CD4-positive, alpha-beta T cell treated with Interferon gamma for 1 hour (primary cell): ENCODE measurements around the gene LRRC28.

Experiments used
- DNase-seq: peaks from one replicate; pipeline ENCODE4 v3.0.0-alpha.2; 2020

Gene LRRC28

DNA sequence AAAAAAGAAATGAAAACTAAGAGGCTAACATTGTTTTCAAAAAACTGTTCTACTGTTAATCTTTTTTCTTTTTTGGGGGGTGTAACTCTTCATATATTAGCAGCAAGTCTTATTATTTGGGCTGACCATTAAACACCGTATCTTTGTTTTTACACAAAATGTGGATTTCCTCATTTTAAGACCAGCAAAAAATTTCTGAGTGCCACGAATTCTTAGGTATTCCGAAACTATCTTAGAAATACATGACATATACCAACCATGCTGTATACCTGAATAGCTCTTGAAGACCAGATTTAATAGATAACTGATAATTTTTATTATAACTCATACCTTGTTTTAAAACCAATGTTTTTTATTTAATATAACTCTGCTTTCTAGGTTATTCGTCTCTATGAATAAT lies 1.3 kb upstream of the LRRC28 start:
- DNase-seq: no peak

DNA sequence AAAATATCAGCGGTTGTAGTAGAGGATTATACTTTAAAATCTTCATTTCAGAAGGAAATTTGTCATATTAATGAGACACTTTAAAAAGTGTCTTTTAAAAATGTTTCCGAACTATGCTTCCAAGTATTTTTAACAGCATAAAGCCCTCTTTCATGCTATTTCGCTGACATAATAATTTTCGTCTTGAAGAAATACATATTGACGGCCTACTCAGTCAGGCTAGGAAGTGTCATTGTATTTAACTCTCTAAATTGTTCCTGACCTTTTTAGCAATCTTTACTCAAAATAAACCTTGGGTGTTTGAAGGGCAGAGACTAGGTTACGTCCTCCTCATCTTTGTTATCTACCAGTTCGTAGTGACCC lies 806 bp upstream of the LRRC28 start:
- DNase-seq: no peak

DNA sequence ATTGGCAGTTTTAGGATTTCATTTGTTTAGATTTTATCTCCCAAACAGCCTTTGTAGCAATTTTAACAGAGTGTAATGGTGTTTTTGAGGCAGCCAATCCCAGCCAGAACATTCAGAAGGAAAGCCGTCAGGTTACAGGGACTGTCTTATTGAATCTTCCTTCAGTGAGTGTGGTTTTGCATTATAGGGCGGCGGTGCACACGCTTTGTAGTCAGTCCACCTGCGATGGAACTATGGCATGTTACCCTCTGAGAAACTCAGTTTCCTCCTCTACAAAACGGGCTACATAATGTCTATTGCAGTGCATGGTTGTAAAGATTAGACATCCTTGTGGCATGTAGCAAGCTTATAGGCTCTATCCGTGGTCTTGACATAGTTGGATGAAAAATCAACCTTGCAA lies 1.0 kb downstream of the LRRC28 start:
- no peak for DNase-seq

DNA sequence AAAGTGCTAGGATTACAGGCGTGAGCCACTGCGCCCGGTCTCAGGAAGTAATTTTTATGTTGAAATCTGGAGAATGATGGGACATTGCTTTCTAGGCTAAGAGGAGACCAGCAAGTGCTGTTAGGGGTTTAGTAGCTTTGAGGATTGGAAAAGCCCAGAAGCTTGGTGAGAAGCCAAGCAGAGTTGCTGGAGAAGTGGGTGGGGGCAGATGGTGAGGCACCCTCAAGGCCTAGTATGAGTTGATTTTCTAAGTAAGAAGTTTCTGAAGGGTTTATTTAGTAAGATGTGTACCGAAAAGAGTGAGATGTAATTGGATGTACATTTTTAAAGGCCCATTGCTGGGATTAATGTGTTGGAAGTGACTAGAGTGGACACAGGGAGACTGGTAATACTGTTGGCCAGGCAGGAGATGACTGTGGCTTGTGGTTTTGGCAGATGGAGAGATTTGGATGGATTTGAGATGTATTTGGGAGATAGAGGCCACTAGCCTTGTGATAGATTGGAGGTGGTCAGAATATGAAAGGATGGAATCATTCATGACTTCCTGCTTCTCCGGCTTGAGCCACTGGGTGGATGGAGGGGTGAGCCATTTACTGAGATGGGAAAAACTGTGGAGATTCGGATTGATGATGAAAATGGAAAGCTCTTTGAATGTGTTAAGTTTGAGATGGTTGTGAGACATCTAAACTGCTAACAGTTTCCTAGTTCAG lies 2.3 kb downstream of the LRRC28 start:
- no peak for DNase-seq

DNA sequence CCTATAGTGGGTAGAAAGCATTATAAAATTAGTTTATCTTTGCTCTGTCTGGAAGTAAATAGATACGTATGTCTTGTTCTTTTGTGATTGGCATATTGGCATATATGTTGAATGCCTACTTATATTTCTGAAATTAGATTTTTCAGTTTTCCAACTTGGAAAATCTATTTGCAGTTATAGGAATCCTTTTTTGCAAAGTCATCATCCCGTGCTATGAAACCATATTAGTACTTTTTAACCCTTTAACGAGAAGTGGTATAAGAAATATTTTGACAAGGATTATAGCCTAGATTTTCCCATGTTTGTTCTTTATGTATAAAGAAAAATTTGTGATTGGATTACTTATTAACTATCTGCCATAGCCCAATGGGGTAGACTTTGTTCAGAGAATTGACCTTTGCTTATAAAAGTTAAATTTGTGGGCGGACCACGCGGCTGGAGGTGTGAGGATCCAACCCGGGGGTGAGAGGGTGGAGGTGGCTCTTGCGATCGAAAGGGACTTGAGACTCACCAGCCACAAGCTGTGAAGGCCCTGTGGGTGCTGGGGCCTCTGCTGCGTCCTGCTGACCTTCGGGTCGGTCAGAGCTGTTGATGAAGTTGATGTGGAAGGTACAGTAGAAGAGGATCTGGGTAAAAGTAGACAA lies 5.9 kb downstream of the LRRC28 start:
- DNase-seq: no peak

DNA sequence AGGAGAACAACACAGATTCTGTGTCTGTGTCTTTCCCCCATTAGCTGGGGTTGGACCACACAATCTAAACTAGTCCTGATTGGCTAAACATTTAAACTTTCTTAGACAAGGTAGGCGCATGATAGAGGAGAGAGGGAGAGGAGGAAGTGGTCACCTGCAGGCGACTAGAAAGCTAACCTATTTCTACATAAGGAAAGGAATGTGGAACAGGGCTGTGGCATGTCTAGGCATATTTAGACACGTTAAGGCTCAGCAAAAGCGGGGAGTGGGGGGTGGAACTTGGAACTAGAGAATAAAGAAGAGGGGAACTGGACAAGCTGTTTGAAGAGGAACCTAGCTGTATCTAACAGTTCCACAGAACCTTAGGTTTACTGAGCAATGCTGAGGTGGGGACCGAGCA lies 12.8 kb downstream of the LRRC28 start:
- no peak for DNase-seq

DNA sequence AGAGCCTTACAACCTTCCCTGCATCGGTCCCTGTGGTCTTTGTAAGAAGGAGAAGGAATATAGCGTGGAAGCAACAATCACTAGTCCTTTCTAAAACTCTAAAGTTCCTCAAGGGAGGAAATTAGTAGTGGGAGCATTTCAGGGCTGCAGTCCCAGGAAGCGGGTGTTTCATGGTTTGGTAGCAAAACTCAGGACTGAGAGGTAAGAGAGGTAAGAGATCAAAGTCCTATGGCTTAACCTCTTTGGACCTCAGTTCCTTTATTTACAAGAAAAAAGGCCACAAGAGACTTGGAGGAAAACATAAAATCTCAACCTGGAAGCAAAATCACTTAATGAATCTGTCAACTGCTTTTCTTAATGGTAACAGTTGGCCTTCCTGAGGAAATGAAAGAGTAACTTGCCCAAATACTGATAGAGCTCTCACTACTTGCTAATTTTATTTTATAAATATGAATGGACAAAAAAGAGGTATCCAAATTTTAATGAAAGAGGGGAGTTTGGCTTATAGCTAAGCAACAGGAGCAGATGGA lies 14.3 kb downstream of the LRRC28 start:
- no peak for DNase-seq

DNA sequence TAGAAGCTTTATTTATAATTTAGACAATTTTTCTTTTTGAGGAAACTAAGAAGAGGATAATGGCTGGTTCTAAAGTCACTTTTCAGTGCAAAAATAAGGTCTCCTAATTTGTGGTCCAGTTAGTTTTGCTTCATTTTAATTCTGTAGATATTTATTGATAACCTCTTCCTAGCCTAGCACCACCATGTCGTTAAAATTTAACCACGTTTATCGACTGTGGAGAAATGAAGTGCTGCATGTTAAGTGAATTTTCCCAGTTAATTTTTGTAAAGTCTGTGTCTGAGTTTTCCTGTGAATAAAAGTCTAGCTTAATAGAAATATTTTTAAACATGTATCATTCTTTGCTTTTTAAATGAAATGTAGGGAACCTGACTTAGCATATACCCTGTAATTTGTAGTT lies 16.7 kb downstream of the LRRC28 start:
- DNase-seq: no peak

DNA sequence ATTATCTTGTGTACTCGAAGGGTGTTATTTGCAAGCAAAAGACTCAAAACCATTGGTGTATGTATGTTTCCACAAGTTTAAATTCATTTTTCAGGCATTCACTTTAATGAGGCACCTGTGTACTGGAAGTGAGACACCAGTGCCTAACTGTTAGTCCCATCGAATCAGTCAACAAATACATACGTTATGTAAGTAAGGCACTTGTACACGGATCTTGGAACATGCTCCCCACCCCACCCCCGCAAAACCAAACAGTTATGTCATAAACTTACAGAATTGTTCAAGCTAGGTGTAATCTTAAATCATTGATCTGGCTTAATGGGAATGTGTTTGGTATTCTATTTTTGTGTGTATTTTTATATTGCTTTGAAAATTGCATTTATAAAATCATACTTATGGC lies 17.1 kb downstream of the LRRC28 start:
- no peak for DNase-seq

DNA sequence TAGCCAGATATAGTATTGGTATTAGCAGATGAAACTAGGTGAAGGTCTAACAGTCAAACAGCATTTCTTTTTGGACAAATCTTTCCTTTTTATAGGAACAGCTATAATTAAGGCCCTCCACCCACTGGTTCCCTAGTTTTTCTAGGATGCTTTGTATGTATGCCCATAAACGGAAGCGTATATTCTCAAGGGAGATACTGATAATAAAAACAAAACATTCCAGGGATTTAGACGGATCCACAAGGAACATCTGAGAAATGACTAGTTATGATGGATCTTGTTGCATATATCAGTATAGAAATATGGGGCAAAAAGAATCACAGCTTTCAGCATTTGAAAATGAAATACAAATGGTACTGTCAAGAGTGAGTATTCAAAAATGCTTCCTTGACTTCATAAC lies 22.5 kb downstream of the LRRC28 start:
- DNase-seq: no peak

DNA sequence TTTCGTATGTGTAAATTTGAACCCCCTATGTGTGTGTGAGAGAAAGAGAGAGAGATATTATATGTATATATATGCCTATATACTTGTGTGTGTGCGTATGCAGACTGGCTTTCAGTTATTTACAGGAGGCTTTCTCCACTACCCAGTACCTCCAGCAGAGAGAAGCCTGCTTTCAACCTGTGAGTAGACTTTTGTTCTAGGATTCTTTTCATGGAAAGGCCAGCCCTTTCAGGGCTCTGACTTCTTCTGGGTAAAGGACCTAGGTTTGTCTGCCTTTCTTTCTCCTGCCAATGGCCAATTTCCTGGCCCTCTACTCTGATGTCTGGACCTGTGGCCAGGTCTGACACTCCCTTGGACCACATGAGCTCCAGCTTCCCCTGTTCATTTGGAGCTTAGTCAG lies 23.8 kb downstream of the LRRC28 start:
- no peak for DNase-seq

DNA sequence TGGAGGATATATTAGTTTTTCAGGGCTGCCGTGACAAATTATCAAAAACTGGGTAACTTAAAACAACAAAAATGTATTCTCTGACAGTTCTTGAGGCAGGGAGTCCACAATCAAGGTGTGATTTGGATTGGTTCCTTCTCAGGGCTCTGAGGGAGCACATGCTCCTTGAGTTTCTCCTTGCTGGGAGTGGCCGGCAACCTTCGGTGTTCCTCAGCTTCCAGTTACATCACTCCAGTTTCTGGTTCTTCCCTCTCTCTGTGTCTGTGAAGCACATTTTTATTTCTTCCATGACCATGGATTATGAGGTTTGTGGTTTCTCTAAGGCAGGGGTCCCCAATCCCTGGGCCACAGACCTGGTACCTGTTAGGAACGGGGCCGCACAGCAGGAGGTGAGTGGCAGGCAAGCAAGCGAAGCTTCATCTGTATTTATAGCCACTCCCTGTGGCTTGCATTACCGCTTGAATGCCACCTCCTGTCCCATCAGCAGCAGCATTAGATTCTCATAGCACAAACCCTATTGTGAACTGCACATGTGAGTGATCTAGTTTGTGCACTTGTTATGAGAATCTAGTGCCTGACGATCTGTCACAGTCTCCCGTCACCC lies 24.3 kb downstream of the LRRC28 start:
- no peak for DNase-seq

DNA sequence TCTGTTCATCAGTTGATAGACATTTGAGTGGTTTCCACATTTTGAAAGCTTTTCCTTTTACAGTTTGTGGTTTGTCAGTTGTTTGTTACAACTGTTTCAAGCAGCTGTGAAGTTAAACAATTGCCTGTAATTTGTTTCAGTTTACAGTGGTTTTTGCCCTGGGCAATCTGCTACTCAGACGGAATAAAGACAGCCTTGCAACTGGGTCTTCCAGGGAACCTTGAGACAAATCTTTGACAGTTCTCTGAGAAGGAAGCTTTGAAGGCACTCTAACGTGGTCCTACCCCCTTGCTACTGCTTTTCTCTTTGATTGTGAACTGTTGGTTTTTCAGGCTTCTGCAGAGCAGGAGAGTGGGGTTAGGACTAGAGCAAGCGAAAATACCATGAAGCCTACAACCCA lies 28.0 kb downstream of the LRRC28 start:
- DNase-seq: no peak

DNA sequence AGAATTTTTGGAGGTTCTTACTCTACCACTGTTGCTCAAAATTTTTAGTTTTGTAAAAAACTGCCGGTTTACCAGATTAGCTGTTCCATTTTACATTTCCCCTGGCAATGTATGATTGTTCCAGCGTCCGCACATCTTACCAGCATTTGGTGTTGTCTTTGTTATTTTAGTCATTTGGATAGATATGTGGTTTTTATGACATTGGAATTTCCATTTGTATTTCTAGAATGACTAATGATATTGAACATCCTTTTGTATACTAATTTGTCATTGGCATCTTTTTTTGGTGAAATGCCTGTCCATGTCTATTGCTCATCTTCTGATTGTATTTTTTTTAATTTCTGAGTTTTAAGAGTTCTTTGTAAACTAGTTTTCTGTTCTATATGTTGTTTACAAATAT lies 28.5 kb downstream of the LRRC28 start:
- no peak for DNase-seq

DNA sequence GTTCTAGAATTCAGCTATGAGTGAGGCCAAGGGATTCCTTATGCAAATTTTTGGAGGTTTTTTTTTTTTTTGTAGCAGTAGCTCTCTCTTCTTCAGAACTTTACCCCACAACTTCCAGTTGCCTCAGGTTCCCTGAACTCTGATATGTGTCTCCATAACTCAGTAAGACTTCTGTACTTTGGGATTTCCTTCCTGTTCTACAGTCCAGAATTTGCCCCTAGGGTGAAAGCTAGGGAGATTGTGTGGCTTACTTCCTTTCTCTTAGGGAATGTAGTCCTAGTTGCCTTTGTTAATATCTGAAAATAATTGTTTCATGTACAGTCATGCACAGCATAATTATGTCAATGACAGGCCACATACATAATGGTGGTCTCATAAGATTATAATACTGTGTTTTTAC lies 30.8 kb downstream of the LRRC28 start:
- no peak for DNase-seq

DNA sequence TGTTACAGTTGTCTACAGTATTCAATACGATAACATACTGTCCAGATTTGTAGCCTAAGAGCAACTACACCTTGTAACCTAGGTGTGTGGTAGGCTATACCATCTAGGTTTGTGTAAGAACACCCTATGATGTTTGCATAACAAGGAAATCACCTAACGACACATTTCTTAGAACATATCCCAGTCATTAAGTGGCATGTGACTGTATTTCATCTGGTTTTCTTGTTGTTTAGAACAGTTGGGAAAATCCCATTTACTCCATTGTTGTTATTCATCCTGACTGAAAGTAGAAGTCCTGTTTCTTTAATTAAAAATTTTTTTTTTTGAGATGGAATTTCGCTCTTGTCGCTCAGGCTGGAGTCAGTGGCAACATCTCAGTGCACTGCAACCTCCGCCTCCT lies 31.3 kb downstream of the LRRC28 start:
- no peak for DNase-seq

DNA sequence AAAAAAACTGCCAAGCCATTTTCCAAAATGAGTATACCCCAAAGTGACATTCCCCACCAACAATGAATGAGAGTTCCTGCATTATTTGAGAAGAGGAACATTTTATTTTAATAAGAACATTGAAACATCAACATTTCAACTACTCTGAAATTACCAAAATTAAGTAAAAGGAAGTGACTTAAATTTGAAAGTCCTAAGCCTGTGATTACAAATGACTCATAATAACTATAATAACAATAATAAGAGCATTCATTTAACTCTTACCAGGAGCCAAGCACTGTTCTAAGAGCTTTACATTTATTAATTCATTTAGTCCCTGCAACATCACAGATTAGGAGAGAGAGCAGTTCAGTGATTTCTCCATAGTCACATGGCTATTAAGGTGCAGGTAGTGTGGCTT lies 32.4 kb downstream of the LRRC28 start:
- no peak for DNase-seq

DNA sequence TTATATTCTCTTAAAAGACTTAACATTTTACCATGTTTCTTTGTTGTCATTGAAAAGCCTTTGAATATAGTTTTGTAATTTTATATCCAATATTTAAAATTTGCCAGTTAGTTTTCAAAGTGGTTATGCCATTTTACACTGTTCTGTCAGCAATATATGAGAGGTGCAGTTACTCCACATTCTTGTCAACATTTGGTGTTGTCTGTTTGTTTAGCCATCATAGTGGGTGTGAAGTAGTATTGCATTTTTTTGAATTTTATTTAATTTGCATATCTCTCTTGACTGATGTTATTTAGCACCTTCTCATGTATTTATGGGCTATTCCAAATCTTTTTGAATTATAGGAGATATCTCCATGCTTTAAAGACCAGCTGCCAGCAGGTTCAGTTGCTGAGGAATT lies 40.4 kb downstream of the LRRC28 start:
- no peak for DNase-seq

DNA sequence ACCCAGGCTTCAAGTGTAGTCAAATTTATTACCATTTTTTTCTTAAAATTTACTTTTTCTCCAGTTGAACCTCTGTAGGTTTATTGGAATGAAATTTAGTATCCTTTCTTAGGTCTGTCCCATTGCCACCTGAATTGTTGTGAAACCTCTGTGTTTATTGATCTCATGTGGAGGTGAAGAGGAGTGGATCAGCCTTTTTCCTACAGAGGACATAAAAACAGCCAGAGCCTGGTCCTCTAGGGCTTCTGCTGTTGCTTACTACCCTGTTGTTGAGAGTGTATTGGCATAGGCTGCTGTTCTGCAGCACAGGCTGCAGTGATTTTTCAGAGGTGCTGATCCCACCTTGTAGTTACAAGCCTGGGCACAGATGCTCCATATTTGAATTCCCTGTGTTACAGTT lies 44.6 kb downstream of the LRRC28 start:
- DNase-seq: no peak

DNA sequence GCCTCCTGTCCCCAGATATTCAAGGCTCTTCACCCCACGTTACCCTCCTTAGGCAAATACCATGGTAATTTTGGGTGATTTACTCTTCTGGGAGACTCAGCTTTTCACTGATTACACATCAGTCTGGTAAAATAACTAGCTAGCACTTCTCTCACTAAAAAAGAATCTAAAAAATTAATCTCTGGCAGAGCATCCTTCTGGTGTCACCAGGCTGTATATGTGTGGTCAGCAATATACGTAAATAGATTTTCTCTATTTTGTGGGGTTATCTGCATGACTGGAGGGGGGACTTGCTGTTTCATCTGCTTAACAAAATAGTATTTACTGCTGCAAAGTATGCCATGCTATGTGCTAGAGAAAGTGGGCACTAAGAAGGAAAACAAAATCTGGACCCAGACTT lies 45.1 kb downstream of the LRRC28 start:
- no peak for DNase-seq

DNA sequence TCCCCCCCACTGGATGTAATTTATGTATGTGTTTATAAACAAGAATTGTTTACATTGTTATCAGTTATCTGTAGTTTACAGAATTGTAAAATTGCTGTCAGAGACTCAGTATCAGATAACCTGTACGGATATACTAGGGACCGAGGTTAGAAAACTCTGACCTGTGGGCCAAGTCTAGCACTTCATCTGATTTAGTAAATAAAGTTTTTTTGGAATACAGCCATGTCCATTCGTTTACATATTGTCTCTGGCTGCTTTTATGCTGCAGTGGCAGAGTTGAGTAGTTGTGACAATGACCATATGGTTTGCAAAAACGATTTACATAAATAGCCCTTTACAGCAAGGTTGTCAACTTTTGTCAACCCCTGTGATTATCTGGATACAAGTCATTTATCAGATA lies 52.6 kb downstream of the LRRC28 start:
- DNase-seq: no peak

DNA sequence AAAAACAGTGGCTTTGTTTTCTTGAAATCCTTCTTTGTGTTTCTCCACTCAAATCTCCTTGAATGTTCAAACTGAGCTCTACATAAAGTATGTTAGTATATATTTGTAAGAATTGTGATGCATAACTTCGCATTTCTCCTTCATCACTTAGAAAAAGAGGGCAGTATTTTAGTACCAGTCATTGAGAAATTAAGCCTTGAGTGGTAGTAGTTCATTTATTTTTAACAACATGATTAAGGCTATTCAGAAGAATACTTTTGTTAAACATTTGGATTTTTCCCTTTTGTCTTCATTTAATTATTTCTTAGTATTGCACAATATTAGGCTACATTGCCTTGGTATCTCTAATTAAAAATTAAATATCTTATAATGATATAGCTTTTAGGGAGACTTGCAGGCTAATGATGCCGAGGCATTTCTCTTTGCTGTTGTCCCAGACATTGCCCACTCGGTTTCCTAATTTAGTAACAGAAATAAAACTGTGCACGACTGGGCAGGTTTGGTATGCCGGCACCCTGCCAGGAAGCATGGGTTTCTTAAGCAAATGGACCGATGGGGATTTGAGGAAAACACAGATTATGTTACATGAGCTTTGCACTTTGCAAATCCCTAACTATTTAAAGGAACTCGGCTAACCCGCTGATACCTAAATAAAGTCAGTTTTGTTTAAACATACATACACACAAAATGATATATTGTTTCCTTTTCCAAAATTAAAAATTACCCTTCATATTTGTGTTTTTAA lies 54.7 kb downstream of the LRRC28 start:
- DNase-seq: no peak

DNA sequence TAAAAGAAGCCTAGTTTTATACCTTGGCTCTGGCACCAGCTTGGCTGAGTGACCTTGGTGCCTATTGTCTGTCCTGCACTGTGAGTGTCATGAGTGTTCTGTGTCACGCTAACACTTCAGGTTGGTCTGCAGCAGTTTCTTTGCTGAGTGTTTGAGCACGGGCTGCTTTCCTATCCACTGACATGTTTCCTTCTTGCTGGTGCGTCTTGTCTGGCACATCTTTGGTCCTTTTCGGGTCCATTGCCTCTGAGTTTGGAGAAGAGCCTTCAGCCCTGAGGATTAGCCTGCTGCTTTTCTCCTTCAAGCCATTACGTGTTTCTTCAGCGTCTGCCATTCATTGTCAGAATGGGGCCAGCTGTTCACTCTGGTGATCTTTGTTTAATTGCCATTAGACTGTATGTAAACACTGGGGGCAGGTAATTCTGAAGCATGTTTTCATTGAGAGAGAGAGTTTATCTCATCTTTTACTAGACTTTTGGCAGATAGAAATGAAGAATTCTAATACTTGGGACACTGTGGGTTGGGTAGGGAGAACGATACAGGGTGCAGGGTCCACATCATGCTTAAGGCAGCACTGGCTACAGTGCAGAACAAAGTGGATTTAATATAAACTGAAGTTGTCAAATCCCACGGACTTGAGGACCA lies 55.5 kb downstream of the LRRC28 start:
- DNase-seq: no peak
